ENCODE data around the gene MED16. TPM values are rescaled to one million over a fixed set of nuclear protein-coding genes. Genes with fewer than 3 reads are reported as not detected.

The MED16 gene
- total and polyA plus RNA-seq, 8 donors: 23.0 to 147 (median 35.5) TPM

- no peak for TF ChIP-seq CTCF (IDR thresholded peaks at IDR 0.05)
- ATAC-seq (no peak), FAIRE-seq (no peak), DNase-seq (no peak)
- Histone ChIP-seq H3K36me3 (no peaks in the 10 kb centered on the region), H3K4me3 (no peak overlapping the region), H3K27ac (no peak overlapping the region), H3K9me3 (no peaks in the 10 kb centered on the region), H3K27me3 (no peaks in the 10 kb centered on the region), H3K4me1 (peaks cover 5 to 16% (median 14%) of the 10 kb centered on the region in 3 donors)
- 87 to 89% methylated on average over 18 of the region's 18 CpGs for WGBS, 2 donors
- intact Hi-C loops (cut with DNase I): loop anchor here in 1 of 3 donors (10.0 kb wide), 1 partner anchor 56 kb away; the partner anchor contains the start of gene WDR18
These were observed 35.6 kb upstream of the MED16 start for GRCh38 chr19:928471-929202.

- Histone ChIP-seq H3K9me3 (no peaks in the 10 kb centered on the region), H3K4me1 (peaks cover 5 to 10% (median 6%) of the 10 kb centered on the region in 3 donors), H3K27ac (no peak overlapping the region), H3K27me3 (no peaks in the 10 kb centered on the region), H3K36me3 (no peaks in the 10 kb centered on the region), H3K4me3 (peak overlapping the region in 2 of 4 donors; percentile 86 to 93)
- FAIRE-seq (no peak), ATAC-seq (no peak), DNase-seq (peak in 1 of 6 donors; percentile 43)
- intact Hi-C loops (cut with DNase I): loop anchor here in 1 of 3 donors (10.0 kb wide), 1 partner anchor 57 kb away; the partner anchor contains the start of gene WDR18
- TF ChIP-seq CTCF (IDR thresholded peaks at IDR 0.05): no peak
- 84 to 89% methylated on average over 11 to 12 of the region's 12 CpGs for WGBS, 2 donors
These were observed 34.9 kb upstream of the MED16 start for GRCh38 chr19:927780-928401.

- peak overlapping the region in 3 of 4 donors; percentile 49 to 93 (median 86) for H3K4me3 ChIP-seq
- FAIRE-seq (no peak), ATAC-seq (no peak), DNase-seq (peak in 1 of 6 donors; percentile 72)
- H3K9me3 ChIP-seq: no peaks in the 10 kb centered on the region
- no peak for TF ChIP-seq CTCF (IDR thresholded peaks at IDR 0.05)
- peak overlapping the region in 2 of 4 donors; percentile 56 to 78 for H3K27ac ChIP-seq
- H3K4me1 ChIP-seq: peaks cover 5% of the 10 kb centered on the region in 3 donors
- intact Hi-C loops (cut with DNase I): loop anchor here in 1 of 3 donors (10.0 kb wide), 1 partner anchor 57 kb away; the partner anchor contains the start of gene WDR18
- H3K27me3 ChIP-seq: no peaks in the 10 kb centered on the region
- WGBS, 2 donors: 18 to 29% methylated on average over 14 to 15 of the region's 15 CpGs
- H3K36me3 ChIP-seq: no peaks in the 10 kb centered on the region
These were observed 34.4 kb upstream of the MED16 start for GRCh38 chr19:927351-927779.

- Histone ChIP-seq H3K27me3 (no peaks in the 10 kb centered on the region), H3K9me3 (no peaks in the 10 kb centered on the region), H3K27ac (peak overlapping the region; percentile 56 to 78 (median 66)), H3K4me1 (peaks cover 5% of the 10 kb centered on the region in 3 donors), H3K36me3 (no peaks in the 10 kb centered on the region), H3K4me3 (peak overlapping the region; percentile 49 to 93 (median 85))
- intact Hi-C loops (cut with DNase I): loop anchor here in 1 of 3 donors (10.0 kb wide), 1 partner anchor 58 kb away; the partner anchor contains the start of gene WDR18
- DNase-seq (peak in 2 of 6 donors; percentile 66 to 86), ATAC-seq (peak in 3 of 4 donors; percentile 12 to 22 (median 18)), FAIRE-seq (no peak)
- 1% methylated on average over 51 to 52 of the region's 52 CpGs for WGBS, 2 donors
- TF ChIP-seq CTCF (IDR thresholded peaks at IDR 0.05): no peak
These were observed 33.8 kb upstream of the MED16 start for GRCh38 chr19:926589-927350.

Data from pancreas (tissue), 10 donors.